NB4 (cell line): ENCODE results near the gene DECR2.

ENCODE experiments used
- DNase-seq: peaks from one replicate; pipeline ENCODE4 v3.0.0; 2010; ENCODE audit warnings: low read depth
- H3K4me3 ChIP-seq: one replicate; pipeline ENCODE4 v1.5.1; 2011; ENCODE audit warnings: mild to moderate bottlenecking, low read depth, low read length, moderate library complexity
- CTCF ChIP-seq: IDR thresholded peaks from one replicate; pipeline ENCODE4 v1.5.1; 2012; ENCODE audit warnings: low read depth, low read length
- MAX ChIP-seq: IDR thresholded peaks from 2 replicates; pipeline ENCODE4 v1.6.1; 2011; ENCODE audit warnings: low read depth, low read length
- MYC ChIP-seq: IDR thresholded peaks from 2 replicates; pipeline ENCODE4 v1.6.1; 2011; ENCODE audit warnings: low read depth, low read length
- POLR2A ChIP-seq: IDR thresholded peaks from 2 replicates; pipeline ENCODE4 v1.6.1; 2011; ENCODE audit warnings: mild to moderate bottlenecking; ENCODE audit not compliant: insufficient read length; ENCODE audit errors: extremely low read depth

The DECR2 gene

GRCh38 chr16:366476-366875, 35.2 kb upstream of the DECR2 start:
- H3K4me3 ChIP-seq = no peak overlapping the region
- no peak for DNase-seq
- TF ChIP-seq CTCF = no peak
- no peak for TF ChIP-seq POLR2A
- no peak for TF ChIP-seq MYC
- no peak for TF ChIP-seq MAX

GRCh38 chr16:367333-367903, 34.3 kb upstream of the DECR2 start:
- TF ChIP-seq CTCF (no peak), POLR2A (no peak), MYC (no peak), MAX (no peak)
- H3K4me3 ChIP-seq = no peak overlapping the region
- DNase-seq = no peak

- no peak for TF ChIP-seq CTCF
- TF ChIP-seq POLR2A = no peak
- TF ChIP-seq MAX = no peak
- TF ChIP-seq MYC = no peak
- H3K4me3 ChIP-seq = no peak overlapping the region
- DNase-seq = no peak
Observed at GRCh38 chr16:368388-369158, 33.1 kb upstream of the DECR2 start.

- no peak overlapping the region for H3K4me3 ChIP-seq
Observed at GRCh38 chr16:369275-369865, 32.3 kb upstream of the DECR2 start.

More at GRCh38 chr16:369275-369865, 32.3 kb upstream of the DECR2 start:
- TF ChIP-seq MYC (no peak), MAX (no peak), CTCF (no peak)
- DNase-seq = no peak
